HFFc6 (cell line): Measurements from ENCODE around the gene MEX3B. TPM values are rescaled to one million over a fixed set of nuclear protein-coding genes. Genes with fewer than 3 reads are reported as not detected.
"Not testable (repeated sequence)": the region's sequence is repeated elsewhere in the genome, so short reads cannot be mapped to it uniquely, and the experiment has no call there.

Experiments
- DNase-seq: peaks from one replicate; pipeline ENCODE4 v3.0.0-alpha.2; 2018
- H3K27ac Mint-ChIP-seq: 2 replicates; pipeline ENCODE4 v1.8.0; 2020; ENCODE audit warnings: mild to moderate bottlenecking, mixed read lengths
- H3K27me3 Mint-ChIP-seq: 2 replicates; pipeline ENCODE4 v1.8.0; 2021; ENCODE audit warnings: mild to moderate bottlenecking, moderate library complexity, mixed read lengths; ENCODE audit not compliant: insufficient read depth
- H3K36me3 Mint-ChIP-seq: 2 replicates; pipeline ENCODE4 v1.8.0; 2021; ENCODE audit warnings: low read depth, mixed read lengths
- H3K4me1 Mint-ChIP-seq: 2 replicates; pipeline ENCODE4 v1.8.0; 2020; ENCODE audit warnings: low read depth, mixed read lengths
- H3K4me3 Mint-ChIP-seq: 2 replicates; pipeline ENCODE4 v1.8.0; 2020; ENCODE audit warnings: mild to moderate bottlenecking, moderate library complexity, mixed read lengths
- H3K9me3 Mint-ChIP-seq: 2 replicates; pipeline ENCODE4 v1.8.0; 2020; ENCODE audit warnings: mild to moderate bottlenecking, mixed read lengths
- total RNA-seq, 6 experiments: library from RNA; stranded (reverse); fragmentation: NEBNext Ultra II Directional; extraction: Animal tissue kit (Norgen Biotek cat#: 25700); gene quantifications; 2 replicates in 1 of 6; 3 replicates in 5 of 6; pipeline ENCODE4 v1.2.3, GENCODE V29; 2021
- TF ChIP-seq, protein P1 (sequence below): fragments of 200-600 bp; sonication (generic); IDR thresholded peaks from 2 replicates; pipeline ENCODE4 v1.5.0; 2021; ENCODE audit warnings: antibody characterized with exemption, mild to moderate bottlenecking

MEX3B gene
- total RNA-seq, 6 experiments from 2014 or later: 4.0 to 5.4 (median 4.9) TPM

DNA sequence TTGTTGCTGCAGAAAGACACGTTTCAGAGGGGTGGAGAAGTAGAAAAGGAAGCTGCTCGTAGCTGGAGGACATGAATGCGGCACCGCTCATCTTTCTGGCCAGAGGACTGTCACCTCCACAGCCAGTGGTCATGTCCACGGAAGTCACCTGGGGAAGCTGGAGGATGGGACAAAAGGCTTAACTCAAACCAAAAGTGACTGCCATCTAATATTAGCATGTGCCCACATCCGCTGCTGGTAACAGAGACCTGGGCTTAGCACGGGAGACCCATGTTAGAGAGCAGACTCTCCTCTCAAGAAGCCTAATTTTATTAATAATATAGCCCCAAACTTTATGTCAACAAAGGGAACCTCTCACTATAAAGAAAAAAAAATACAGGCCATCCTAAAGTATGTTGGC is 5.9 kb downstream of the MEX3B start:
- H3K36me3 Mint-ChIP-seq: 0 out of 2 replicates have a peak, but pooled peaks cover 4% of the 10 kb centered on the region
- H3K4me1 Mint-ChIP-seq: peaks cover 10% of the 10 kb centered on the region
- H3K9me3 Mint-ChIP-seq: no peaks in the 10 kb centered on the region

DNA sequence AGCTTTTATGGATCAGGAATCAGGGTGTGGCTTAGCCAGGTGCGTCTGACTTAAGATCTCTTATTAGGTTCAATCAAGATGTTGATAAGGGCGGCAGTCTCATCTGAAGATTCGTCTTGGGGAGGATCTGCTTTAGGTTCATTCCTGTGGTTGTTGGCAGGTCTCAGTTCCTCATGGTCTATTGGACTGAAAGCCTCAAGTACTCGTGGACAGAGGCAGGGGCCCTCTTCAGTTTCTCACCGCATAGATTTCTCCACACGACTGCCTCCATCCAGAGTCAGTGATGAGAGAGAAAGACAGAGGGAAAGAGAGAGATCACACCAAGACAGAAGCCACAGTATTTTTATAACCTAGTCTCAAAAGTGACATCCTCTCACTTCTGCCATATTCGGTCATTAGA is 9.4 kb downstream of the MEX3B start:
- no peaks in the 10 kb centered on the region for H3K4me1 Mint-ChIP-seq
- H3K27ac Mint-ChIP-seq: no peak overlapping the region
- H3K4me3 Mint-ChIP-seq: no peak overlapping the region
- no peaks in the 10 kb centered on the region for H3K36me3 Mint-ChIP-seq
- H3K9me3 Mint-ChIP-seq: no peaks in the 10 kb centered on the region
- TF ChIP-seq, protein P1, sequence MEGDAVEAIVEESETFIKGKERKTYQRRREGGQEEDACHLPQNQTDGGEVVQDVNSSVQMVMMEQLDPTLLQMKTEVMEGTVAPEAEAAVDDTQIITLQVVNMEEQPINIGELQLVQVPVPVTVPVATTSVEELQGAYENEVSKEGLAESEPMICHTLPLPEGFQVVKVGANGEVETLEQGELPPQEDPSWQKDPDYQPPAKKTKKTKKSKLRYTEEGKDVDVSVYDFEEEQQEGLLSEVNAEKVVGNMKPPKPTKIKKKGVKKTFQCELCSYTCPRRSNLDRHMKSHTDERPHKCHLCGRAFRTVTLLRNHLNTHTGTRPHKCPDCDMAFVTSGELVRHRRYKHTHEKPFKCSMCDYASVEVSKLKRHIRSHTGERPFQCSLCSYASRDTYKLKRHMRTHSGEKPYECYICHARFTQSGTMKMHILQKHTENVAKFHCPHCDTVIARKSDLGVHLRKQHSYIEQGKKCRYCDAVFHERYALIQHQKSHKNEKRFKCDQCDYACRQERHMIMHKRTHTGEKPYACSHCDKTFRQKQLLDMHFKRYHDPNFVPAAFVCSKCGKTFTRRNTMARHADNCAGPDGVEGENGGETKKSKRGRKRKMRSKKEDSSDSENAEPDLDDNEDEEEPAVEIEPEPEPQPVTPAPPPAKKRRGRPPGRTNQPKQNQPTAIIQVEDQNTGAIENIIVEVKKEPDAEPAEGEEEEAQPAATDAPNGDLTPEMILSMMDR: no peak
- DNase-seq: no peak
- no peaks in the 10 kb centered on the region; the same call in 1 of the 2 replicates for H3K27me3 Mint-ChIP-seq

More for the DNA sequence above, 5.9 kb downstream of the MEX3B start:
- TF ChIP-seq, protein P1: no peak
- no peak overlapping the region for H3K4me3 Mint-ChIP-seq
- H3K27me3 Mint-ChIP-seq: 0 out of 2 replicates have a peak, but pooled peaks cover 3% of the 10 kb centered on the region
- H3K27ac Mint-ChIP-seq: no peak overlapping the region
- DNase-seq: no peak

DNA sequence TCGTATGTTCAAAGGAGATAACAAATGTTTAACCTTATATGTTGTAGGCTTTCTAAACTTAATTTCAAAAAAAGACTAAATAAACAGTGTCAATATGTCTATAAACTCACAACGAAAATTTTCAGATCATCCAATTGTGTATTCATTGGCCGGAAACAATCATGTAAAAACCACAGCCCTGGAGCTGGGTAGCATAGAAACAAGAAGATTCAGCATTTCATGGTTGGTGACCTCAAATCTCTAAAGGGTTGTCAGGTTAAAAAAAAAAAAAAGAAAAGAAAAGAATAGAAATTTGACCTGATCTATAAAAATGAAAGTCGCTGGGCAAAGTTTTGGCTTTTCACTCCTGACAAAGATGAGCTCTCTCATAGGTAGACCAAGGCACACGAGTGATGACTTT is 13.9 kb downstream of the MEX3B start:
- H3K4me1 Mint-ChIP-seq: no peaks in the 10 kb centered on the region
- H3K27ac Mint-ChIP-seq: no peak overlapping the region
- H3K9me3 Mint-ChIP-seq: no peaks in the 10 kb centered on the region
- no peak for DNase-seq
- H3K4me3 Mint-ChIP-seq: no peak overlapping the region
- TF ChIP-seq, protein P1: no peak
- no peaks in the 10 kb centered on the region for H3K36me3 Mint-ChIP-seq
- H3K27me3 Mint-ChIP-seq: no peaks in the 10 kb centered on the region; the same call in 1 of the 2 replicates

DNA sequence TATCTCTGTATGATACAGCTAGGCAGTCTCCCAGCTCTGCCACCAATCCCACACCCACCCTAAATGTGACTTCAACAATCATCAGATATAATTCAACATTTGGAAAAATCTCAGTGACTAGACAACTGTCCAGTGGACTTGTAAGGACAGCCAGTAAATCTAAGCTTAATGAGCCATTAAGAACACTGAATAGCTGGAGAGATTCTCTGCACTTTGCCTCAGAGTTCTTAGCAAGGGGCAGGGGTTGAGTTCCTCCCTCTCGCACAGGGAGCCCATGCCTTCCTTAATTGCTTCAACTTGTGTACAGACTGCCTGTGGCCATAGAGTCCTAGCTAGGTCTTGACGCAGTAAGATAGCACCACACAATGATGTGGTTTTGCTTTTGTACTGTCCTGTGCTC is 15.6 kb downstream of the MEX3B start:
- Mint-ChIP-seq H3K27me3 (peaks cover under 1% of the 10 kb centered on the region), H3K27ac (no peak overlapping the region)
- DNase-seq: no peak

DNA sequence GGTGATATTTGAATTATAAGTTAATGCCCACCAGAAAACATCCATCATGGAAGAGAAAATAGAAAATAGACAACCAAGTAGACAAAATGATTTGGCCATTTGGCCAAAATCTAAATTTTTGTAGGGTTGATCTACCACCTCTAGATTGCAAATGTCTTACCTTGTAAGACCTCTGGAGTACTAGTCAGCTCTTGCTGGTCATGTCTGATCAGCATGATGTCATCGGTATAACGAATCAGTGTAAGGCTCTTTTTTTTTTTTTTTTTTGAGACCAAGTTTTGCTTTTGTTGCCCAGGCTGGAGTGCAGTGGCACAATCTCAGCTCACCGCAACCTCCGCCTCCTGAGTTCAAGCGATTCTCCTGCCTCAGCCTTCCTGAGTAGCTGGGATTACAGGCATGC is 17.7 kb downstream of the MEX3B start:
- not testable (repeated sequence) for DNase-seq, H3K36me3 Mint-ChIP-seq, H3K4me1 Mint-ChIP-seq, H3K9me3 Mint-ChIP-seq, H3K27ac Mint-ChIP-seq, H3K4me3 Mint-ChIP-seq, H3K27me3 Mint-ChIP-seq

More for the DNA sequence above, 15.6 kb downstream of the MEX3B start:
- Mint-ChIP-seq H3K4me1 (no peaks in the 10 kb centered on the region), H3K36me3 (no peaks in the 10 kb centered on the region), H3K9me3 (no peaks in the 10 kb centered on the region), H3K4me3 (no peak overlapping the region)
- TF ChIP-seq, protein P1: no peak

DNA sequence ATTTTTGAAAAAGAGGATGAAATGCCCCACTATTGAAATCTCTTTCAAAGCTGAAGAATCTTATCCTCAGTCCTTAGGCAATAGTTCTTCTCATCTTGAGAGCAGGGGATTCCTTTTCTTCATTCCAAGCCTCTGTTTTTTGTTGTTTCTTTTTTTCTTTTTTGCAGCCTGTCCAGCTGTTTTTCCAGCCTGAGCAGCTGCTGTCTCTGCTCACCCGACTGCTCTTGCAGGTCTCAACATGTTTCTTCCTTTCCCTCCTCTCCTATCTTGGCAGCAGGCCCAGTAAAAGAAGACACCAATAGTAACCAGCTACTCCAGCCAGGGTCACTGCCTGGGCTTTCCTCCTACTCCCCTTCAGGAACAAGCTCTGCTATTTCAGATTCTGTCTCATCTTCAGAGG is 23.8 kb downstream of the MEX3B start:
- no peak for DNase-seq
- Mint-ChIP-seq H3K4me1 (peaks cover 5% of the 10 kb centered on the region; the same call in 1 of the 2 replicates), H3K4me3 (no peak overlapping the region), H3K27ac (no peak overlapping the region), H3K9me3 (no peaks in the 10 kb centered on the region), H3K36me3 (no peaks in the 10 kb centered on the region), H3K27me3 (peaks cover 8% of the 10 kb centered on the region)
- TF ChIP-seq, protein P1: no peak
